HG03175 (cell line): ENCODE measurements around the gene NDUFS6.

Experiments used
- ATAC-seq: cut with Tn5 transposase; IDR thresholded peaks from one replicate; pipeline ENCODE4 v1.9.1; 2021; ENCODE audit warnings: mild to moderate bottlenecking, moderate library complexity; ENCODE audit not compliant: unreplicated experiment

The NDUFS6 gene

GRCh38 chr5:1765141-1765879, 35.9 kb upstream of the NDUFS6 start:
- ATAC-seq = no peak

- ATAC-seq = no peak
Measured at GRCh38 chr5:1765880-1766235, 35.3 kb upstream of the NDUFS6 start.

GRCh38 chr5:1767524-1768282, 33.5 kb upstream of the NDUFS6 start:
- ATAC-seq = no peak

- no peak for ATAC-seq
Measured at GRCh38 chr5:1768283-1769000, 32.8 kb upstream of the NDUFS6 start.

- ATAC-seq = no peak
Measured at GRCh38 chr5:1769017-1769640, 32.1 kb upstream of the NDUFS6 start.

GRCh38 chr5:1769752-1770442, 31.3 kb upstream of the NDUFS6 start:
- ATAC-seq = no peak

GRCh38 chr5:1770443-1770802, 30.8 kb upstream of the NDUFS6 start:
- ATAC-seq = no peak

- no peak for ATAC-seq
Measured at GRCh38 chr5:1771149-1772065, 29.8 kb upstream of the NDUFS6 start.

- ATAC-seq = no peak
Measured at GRCh38 chr5:1772634-1773033, 28.6 kb upstream of the NDUFS6 start.

- no peak for ATAC-seq
Measured at GRCh38 chr5:1776831-1777230, 24.4 kb upstream of the NDUFS6 start.

- ATAC-seq = no peak
Measured at GRCh38 chr5:1777281-1778137, 23.7 kb upstream of the NDUFS6 start.

GRCh38 chr5:1778138-1779020, 22.8 kb upstream of the NDUFS6 start:
- no peak for ATAC-seq

- no peak for ATAC-seq
Measured at GRCh38 chr5:1779021-1779680, 22.1 kb upstream of the NDUFS6 start.

GRCh38 chr5:1779782-1780613, 21.2 kb upstream of the NDUFS6 start:
- no peak for ATAC-seq

GRCh38 chr5:1780614-1780930, 20.6 kb upstream of the NDUFS6 start:
- no peak for ATAC-seq

GRCh38 chr5:1781107-1781506, 20.1 kb upstream of the NDUFS6 start:
- ATAC-seq = no peak
